GM13976 (cell line): Measurements from ENCODE around the gene INPP1.

Experiments used
- DNase-seq: peaks from one replicate; pipeline ENCODE4 v3.0.0; 2012; ENCODE audit warnings: low spot score
- in situ Hi-C: fragments of 300-500 bp; cut with MboI; formaldehyde crosslinking; loops from one replicate; pipeline ENCODE4 v1.12.0; 2022; ENCODE audit warnings: low sequenced_read_pairs, mixed read lengths, inconsistent platforms; ENCODE audit not compliant: unreplicated experiment
- TF ChIP-seq, protein P1 (sequence below): IDR thresholded peaks from 2 replicates; pipeline ENCODE4 v1.5.1; 2012; ENCODE audit warnings: borderline replicate concordance, mild to moderate bottlenecking; ENCODE audit not compliant: insufficient read depth; ENCODE audit errors: extremely low read depth, missing control alignments, control extremely low read depth

The INPP1 gene

DNA sequence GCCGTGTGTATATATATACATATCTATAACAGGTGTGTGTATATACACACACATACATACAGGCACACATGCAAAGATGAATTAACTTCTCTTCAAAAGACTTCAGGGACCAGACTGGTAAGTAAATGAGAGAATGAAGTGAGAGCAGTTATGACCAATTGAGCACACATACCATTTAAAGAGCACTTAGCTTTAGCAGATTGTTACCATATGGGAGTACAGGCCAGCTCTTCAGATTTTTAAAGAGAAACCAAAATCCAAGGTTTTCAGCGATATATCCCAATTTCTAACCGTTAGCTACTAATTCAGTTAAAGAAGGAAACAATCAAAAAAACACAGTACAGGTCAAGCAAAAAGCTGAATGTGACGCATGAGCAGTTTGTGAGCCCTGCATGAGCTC is 23.7 kb downstream of the INPP1 start:
- in situ Hi-C loops = no loop called here

DNA sequence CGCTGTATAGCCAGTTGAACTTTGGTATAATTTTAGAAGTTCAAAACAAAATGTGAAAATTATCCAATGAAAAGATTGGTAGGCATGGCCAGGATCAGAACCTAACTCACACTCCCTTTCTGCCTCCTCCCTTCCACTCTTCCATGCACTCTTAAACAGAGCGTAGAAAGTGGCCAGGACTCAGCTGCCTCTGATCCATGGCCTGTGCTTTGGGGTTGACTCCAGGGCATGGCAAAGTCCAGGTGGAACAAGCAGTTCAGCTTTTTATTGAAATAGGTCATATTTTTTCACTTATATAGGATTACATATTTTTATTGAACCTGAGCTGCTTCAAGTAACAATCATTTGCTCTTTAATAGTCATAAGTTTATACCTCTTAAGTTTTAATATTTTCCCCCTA is 26.2 kb downstream of the INPP1 start:
- in situ Hi-C loops = loop anchor here (10.0 kb wide), 1 partner anchor 275 kb away; no protein-coding TSS in a partner anchor
- TF ChIP-seq, protein P1, sequence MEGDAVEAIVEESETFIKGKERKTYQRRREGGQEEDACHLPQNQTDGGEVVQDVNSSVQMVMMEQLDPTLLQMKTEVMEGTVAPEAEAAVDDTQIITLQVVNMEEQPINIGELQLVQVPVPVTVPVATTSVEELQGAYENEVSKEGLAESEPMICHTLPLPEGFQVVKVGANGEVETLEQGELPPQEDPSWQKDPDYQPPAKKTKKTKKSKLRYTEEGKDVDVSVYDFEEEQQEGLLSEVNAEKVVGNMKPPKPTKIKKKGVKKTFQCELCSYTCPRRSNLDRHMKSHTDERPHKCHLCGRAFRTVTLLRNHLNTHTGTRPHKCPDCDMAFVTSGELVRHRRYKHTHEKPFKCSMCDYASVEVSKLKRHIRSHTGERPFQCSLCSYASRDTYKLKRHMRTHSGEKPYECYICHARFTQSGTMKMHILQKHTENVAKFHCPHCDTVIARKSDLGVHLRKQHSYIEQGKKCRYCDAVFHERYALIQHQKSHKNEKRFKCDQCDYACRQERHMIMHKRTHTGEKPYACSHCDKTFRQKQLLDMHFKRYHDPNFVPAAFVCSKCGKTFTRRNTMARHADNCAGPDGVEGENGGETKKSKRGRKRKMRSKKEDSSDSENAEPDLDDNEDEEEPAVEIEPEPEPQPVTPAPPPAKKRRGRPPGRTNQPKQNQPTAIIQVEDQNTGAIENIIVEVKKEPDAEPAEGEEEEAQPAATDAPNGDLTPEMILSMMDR = no peak
- DNase-seq = no peak

More for the DNA sequence above, 23.7 kb downstream of the INPP1 start:
- TF ChIP-seq, protein P1 = no peak
- DNase-seq = no peak

DNA sequence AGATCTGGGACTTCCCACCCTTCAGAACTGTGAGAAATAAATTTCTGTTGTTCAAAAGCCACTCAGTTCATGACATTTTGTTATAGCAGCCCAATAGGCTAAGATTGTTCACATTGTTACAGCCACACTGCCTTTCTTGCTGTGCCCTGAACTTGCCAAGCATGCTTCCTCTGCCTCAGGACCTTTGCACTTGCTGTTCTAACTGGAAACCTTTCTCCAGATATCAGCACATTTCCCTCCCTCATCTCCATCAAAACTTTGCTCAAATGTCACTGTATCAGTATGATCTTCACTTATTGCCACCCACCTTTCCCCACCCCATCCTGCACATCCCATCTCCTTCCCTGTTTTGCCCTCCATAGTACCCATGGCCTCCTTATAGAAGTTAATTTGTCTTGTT is 32.7 kb downstream of the INPP1 start:
- TF ChIP-seq, protein P1 = no peak
- DNase-seq = no peak
- in situ Hi-C loops = loop anchor here (10.0 to 25.0 kb wide), 2 partner anchors 281 to 436 kb away; no protein-coding TSS in a partner anchor

DNA sequence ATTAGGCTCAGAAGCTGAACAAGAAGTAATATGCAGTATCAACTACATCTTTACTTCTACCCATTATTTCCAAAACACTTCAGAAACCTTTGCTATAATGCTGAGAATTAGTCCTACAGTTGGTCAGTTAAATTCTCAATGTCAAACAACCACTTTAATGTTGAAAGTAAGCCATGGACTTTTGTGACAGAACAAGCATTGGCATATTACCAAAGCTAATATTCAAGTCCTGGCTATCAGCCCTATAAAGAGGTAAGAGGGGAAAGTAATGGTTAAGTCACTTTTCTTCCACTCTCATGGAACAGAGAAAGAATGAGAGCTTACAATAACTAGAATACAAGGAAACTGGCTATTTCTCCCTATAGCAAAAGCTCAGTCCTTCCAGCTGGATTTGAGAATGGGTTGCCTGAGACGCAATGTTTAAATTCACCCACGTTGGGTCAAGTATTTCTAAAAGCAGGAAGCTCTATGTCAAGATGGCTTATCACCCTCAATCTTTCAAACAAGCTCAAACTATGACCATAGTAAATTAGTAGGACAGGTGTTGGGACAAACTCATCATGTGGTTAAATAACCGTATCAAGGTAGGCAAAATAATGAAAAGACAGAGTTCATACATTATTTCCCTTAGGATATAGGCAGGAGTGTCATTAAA is 33.3 kb downstream of the INPP1 start:
- DNase-seq = no peak
- TF ChIP-seq, protein P1 = no peak
- in situ Hi-C loops = loop anchor here (10.0 to 25.0 kb wide), 2 partner anchors 282 to 436 kb away; no protein-coding TSS in a partner anchor

DNA sequence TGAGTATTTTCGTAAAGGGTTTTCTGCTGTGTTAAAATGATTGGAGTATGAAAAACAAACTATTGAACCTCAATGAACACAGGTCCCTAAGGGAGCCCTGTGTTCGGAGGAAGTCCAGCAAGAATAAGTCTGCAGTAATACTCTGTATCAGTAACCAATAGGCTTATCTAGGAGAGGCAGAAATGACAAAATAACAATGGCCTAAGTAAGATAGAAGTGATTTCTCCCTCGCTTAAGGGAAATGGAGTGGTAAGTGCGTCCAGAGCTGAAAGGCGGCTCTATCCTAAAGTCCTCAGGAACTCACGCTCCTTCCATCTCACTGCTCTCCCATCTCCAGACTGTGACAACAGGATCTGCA is 35.5 kb downstream of the INPP1 start:
- no peak for DNase-seq
- TF ChIP-seq, protein P1 = no peak
- in situ Hi-C loops = loop anchor here (10.0 to 25.0 kb wide), 2 partner anchors 284 to 433 kb away; no protein-coding TSS in a partner anchor

DNA sequence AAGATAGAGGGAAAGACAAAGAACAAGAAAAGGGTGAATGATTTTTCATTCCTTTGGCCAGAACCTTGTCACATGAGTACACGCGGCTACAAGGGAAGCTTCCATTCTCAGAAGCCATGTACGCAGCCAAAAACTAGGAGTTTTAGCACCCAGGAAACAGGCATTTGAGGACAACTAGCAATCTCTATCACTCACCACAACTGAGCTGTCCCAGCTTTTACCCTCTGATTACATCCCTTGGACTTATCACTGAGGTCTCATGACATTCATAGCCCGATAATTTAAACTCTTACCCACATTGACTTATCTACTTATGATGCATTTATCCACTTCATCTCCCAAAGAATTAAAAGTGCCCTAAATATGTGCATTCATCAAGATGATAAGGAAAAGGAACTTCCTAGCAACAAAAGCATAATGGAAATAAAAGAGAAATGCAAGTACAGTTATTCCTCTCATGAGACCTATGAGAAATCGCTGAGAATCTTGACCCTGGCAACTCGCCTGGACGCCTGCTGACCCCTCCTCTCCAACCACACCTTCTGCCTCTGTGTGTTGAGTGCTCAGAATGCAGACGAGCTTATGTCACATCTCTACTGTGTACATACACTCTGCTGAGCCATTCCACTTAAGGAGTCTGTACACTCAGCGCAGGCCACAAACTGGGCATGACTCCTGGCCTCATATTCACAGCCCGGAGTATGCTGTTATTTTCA is 36.0 kb downstream of the INPP1 start:
- TF ChIP-seq, protein P1 = no peak
- DNase-seq = no peak
- in situ Hi-C loops = loop anchor here (10.0 to 25.0 kb wide), 2 partner anchors 285 to 433 kb away; no protein-coding TSS in a partner anchor
